Neural crest cell (in vitro differentiated cells): ENCODE data around the gene EXT2. TPM values are rescaled to one million over a fixed set of nuclear protein-coding genes. Genes with fewer than 3 reads are reported as not detected.

Experiments used
- DNase-seq: peaks from one replicate; pipeline ENCODE4 v3.0.0; 2021; ENCODE audit warnings: low read depth, mixed read lengths, low spot score
- H3K27ac Mint-ChIP-seq: one replicate; pipeline ENCODE4 v1.8.0; 2021; ENCODE audit warnings: mild to moderate bottlenecking, mixed read lengths; ENCODE audit not compliant: unreplicated experiment
- H3K27me3 Mint-ChIP-seq: 2 replicates; pipeline ENCODE4 v1.8.0; 2021; ENCODE audit warnings: low read depth, mild to moderate bottlenecking, mixed read lengths
- H3K36me3 Mint-ChIP-seq: 2 replicates; pipeline ENCODE4 v1.8.0; 2021; ENCODE audit warnings: low read depth, mild to moderate bottlenecking, mixed read lengths
- H3K4me1 Mint-ChIP-seq: 2 replicates; pipeline ENCODE4 v1.8.0; 2021; ENCODE audit warnings: mixed read lengths
- H3K4me3 Mint-ChIP-seq: one replicate; pipeline ENCODE4 v1.8.0; 2021; ENCODE audit warnings: mild to moderate bottlenecking, mixed read lengths
- H3K9me3 Mint-ChIP-seq: 2 replicates; pipeline ENCODE4 v1.8.0; 2021; ENCODE audit warnings: mixed read lengths
- total RNA-seq: library from RNA; stranded (reverse); gene quantifications from 2 replicates; pipeline ENCODE4 v1.2.1, GENCODE V29; 2021
- TF ChIP-seq, protein P1 (sequence below): fragments of 200-600 bp; sonication (generic); conservative IDR thresholded peaks from 2 replicates; pipeline ENCODE4 v1.5.0; 2021; ENCODE audit warnings: antibody characterized with exemption, mild to moderate bottlenecking

EXT2 gene
- total RNA-seq, 1 donor from 2014 or later, result 56.6 TPM

DNA sequence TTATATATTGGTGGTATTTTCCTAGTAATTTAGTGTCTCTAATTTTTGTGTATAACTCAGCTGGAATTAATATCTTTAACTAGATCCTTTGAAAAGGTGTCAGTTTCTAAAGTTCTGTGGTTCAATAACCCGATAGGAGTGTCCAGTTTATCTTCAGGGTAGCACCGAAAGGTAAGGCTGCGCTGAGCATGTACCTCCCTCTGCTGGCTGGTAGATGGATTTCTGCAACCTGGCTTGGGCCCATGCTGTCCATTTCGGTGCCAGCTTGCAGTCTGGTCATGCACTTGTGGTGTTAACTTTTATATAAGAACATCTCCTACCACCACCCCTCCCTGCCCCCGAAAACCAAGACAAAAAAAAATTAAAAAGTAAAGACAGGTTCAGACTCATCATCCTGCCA is 24.7 kb downstream of the EXT2 start:
- Mint-ChIP-seq H3K27ac (no peak overlapping the region), H3K4me3 (no peak overlapping the region), H3K9me3 (no peaks in the 10 kb centered on the region), H3K27me3 (no peaks in the 10 kb centered on the region), H3K36me3 (peaks cover 2% of the 10 kb centered on the region), H3K4me1 (no peaks in the 10 kb centered on the region)
- no peak for DNase-seq
- TF ChIP-seq, protein P1, sequence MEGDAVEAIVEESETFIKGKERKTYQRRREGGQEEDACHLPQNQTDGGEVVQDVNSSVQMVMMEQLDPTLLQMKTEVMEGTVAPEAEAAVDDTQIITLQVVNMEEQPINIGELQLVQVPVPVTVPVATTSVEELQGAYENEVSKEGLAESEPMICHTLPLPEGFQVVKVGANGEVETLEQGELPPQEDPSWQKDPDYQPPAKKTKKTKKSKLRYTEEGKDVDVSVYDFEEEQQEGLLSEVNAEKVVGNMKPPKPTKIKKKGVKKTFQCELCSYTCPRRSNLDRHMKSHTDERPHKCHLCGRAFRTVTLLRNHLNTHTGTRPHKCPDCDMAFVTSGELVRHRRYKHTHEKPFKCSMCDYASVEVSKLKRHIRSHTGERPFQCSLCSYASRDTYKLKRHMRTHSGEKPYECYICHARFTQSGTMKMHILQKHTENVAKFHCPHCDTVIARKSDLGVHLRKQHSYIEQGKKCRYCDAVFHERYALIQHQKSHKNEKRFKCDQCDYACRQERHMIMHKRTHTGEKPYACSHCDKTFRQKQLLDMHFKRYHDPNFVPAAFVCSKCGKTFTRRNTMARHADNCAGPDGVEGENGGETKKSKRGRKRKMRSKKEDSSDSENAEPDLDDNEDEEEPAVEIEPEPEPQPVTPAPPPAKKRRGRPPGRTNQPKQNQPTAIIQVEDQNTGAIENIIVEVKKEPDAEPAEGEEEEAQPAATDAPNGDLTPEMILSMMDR, result peak; percentile 41

DNA sequence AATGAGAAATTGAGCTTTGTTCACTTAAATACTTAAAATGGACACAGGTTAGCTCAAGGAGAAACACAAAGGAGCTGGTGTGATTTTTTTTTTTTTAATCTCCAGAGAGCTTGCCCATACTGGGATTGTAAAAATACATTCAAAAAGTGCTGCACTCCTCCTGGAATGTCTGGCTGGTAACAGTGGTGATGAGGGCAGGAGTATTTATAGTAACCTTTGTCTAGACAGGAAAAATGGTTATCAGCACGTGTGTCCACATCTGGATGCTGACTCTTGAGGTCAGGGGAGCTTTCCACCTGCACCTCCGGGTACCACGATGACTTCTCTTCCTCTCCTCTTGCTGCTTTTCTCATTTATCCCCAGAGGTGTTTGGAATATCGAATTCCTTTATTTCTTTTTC is 30.1 kb downstream of the EXT2 start:
- TF ChIP-seq, protein P1, result no peak
- peaks cover 8% of the 10 kb centered on the region for H3K36me3 Mint-ChIP-seq
- no peak for DNase-seq
- H3K27me3 Mint-ChIP-seq, result no peaks in the 10 kb centered on the region
- H3K9me3 Mint-ChIP-seq, result no peaks in the 10 kb centered on the region
- H3K4me3 Mint-ChIP-seq, result no peak overlapping the region
- H3K4me1 Mint-ChIP-seq, result no peaks in the 10 kb centered on the region
- H3K27ac Mint-ChIP-seq, result no peak overlapping the region

DNA sequence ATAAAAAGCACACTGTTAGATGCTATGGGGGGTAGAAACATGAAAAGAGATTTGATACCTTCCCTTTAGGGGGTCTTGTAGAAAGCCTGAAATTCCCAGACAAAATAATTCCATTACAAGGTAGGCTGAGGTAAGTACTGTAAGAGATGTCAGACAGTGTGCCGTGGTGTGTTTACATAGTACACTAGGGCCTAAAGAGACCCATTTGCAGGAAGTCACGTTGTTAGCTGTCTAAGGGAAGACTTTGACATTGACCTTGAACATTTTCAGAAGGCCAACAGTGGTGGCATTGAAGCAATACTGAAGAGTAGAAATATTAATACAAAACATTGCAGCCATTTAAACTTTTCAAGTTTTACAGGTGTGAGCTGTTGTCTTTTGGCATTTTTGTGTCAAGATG is 30.8 kb downstream of the EXT2 start:
- Mint-ChIP-seq H3K4me1 (no peaks in the 10 kb centered on the region), H3K36me3 (peaks cover 8% of the 10 kb centered on the region), H3K27me3 (no peaks in the 10 kb centered on the region), H3K9me3 (no peaks in the 10 kb centered on the region), H3K4me3 (no peak overlapping the region), H3K27ac (no peak overlapping the region)
- DNase-seq, result no peak
- TF ChIP-seq, protein P1, result no peak

DNA sequence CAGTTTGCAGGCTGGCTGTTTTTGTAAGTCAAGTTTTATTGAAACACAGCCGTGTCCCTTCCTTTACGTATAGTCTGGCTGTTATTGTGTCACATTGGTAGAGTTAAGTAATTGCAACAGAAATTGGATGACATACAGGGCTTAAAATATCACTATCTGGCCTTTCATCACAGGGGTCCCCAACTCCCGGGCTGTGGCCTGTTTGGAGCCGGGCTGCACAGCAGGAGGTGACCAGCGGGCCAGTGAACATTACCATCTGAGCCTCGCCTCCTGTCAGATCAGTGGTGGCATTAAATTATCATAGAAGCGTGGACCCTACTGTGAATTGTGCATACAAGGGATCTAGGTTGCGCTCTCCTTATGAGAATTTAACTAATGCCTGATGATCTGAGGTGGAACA is 31.7 kb downstream of the EXT2 start:
- Mint-ChIP-seq H3K4me1 (no peaks in the 10 kb centered on the region), H3K9me3 (no peaks in the 10 kb centered on the region), H3K27ac (no peak overlapping the region), H3K4me3 (no peak overlapping the region), H3K36me3 (peaks cover 8% of the 10 kb centered on the region), H3K27me3 (no peaks in the 10 kb centered on the region)
- TF ChIP-seq, protein P1, result no peak
- DNase-seq, result no peak

DNA sequence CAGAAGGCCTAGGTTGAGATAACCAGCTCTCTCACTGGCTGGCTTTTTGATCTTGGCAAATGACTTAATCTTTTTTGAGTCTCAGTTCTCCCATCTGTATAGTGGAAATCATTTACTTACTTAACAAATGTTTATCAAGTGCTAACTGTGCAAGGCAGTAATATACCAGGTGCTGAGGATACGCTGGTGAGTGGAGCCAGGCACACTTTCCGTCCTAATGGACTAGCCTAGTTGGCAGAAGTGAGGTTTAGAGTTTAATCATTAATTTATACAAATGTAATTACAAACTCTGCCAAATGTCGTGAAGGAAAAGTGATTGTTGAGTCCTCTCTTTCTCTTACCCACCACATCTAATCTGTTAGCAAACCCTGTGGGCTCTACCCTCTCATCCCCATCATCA is 33.3 kb downstream of the EXT2 start:
- DNase-seq, result no peak
- Mint-ChIP-seq H3K4me1 (peaks cover 3% of the 10 kb centered on the region), H3K4me3 (no peak overlapping the region), H3K27me3 (no peaks in the 10 kb centered on the region), H3K36me3 (peaks cover 8% of the 10 kb centered on the region), H3K9me3 (no peaks in the 10 kb centered on the region), H3K27ac (no peak overlapping the region)
- TF ChIP-seq, protein P1, result no peak

DNA sequence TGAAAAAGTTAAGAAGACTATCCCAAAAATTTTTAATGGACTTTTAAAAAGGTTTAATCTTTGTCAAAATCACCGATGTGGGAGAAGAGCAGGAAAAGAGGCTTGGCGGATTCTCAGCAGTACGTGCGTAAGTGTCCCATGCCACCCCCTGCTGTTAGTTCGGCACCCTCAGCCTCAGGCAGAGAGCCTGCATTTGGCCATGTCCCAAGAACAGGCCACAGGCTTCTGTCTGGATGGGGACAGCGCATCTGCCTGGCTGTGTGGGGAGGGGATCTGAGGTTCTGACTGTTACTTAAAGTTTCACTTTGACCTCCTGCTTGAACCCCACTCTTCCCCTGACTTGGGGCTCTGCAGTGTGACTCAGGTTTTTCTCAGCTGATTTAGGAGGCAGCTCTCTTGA is 35.3 kb downstream of the EXT2 start:
- H3K36me3 Mint-ChIP-seq, result peaks cover 8% of the 10 kb centered on the region

More for the DNA sequence above, 35.3 kb downstream of the EXT2 start:
- Mint-ChIP-seq H3K4me1 (peaks cover 16% of the 10 kb centered on the region), H3K27me3 (no peaks in the 10 kb centered on the region), H3K27ac (no peak overlapping the region), H3K9me3 (no peaks in the 10 kb centered on the region), H3K4me3 (no peak overlapping the region)
- TF ChIP-seq, protein P1, result no peak
- DNase-seq, result no peak
